D721Med (cell line): ENCODE measurements around the gene ACADSB.

ENCODE experiments used
- DNase-seq: peaks from one replicate; pipeline ENCODE4 v3.0.0; 2011; ENCODE audit warnings: low spot score; ENCODE audit not compliant: insufficient read length
- FAIRE-seq: peaks from 2 replicates; lab custom pipeline; 2011; peaks lifted over from hg19 to GRCh38; lab: Jason Lieb, UNC
- CTCF ChIP-seq: IDR thresholded peaks from 2 replicates; pipeline ENCODE4 v1.5.1; 2012; ENCODE audit warnings: mild to moderate bottlenecking, control low read depth; ENCODE audit not compliant: insufficient read depth; ENCODE audit errors: missing control alignments

Gene ACADSB

GRCh38 chr10:123013456-123014419 is 4.9 kb downstream of the ACADSB start:
- no peak for TF ChIP-seq CTCF
- FAIRE-seq (no peak), DNase-seq (no peak)

- DNase-seq (no peak), FAIRE-seq (no peak)
- no peak for TF ChIP-seq CTCF
These were observed 6.0 kb downstream of the ACADSB start for GRCh38 chr10:123014772-123015171.

GRCh38 chr10:123016228-123016627 is 7.4 kb downstream of the ACADSB start:
- TF ChIP-seq CTCF, result no peak
- FAIRE-seq, result no peak

GRCh38 chr10:123017421-123018165 is 8.8 kb downstream of the ACADSB start:
- FAIRE-seq, result no peak
- TF ChIP-seq CTCF, result no peak
- no peak for DNase-seq

More at GRCh38 chr10:123016228-123016627, 7.4 kb downstream of the ACADSB start:
- DNase-seq, result no peak

- no peak for DNase-seq
These were observed 9.7 kb downstream of the ACADSB start for GRCh38 chr10:123018531-123018930.

GRCh38 chr10:123019264-123019663 is 10.5 kb downstream of the ACADSB start:
- no peak for FAIRE-seq
- DNase-seq, result no peak
- TF ChIP-seq CTCF, result no peak

More at GRCh38 chr10:123018531-123018930, 9.7 kb downstream of the ACADSB start:
- FAIRE-seq, result no peak
- TF ChIP-seq CTCF, result no peak
